ENCODE results near the gene SLC39A13. TPM values are rescaled to one million over a fixed set of nuclear protein-coding genes. Genes with fewer than 3 reads are reported as not detected.

SLC39A13 gene
- total RNA-seq, 1 donor from 2014 or later = 18.2 TPM

DNA sequence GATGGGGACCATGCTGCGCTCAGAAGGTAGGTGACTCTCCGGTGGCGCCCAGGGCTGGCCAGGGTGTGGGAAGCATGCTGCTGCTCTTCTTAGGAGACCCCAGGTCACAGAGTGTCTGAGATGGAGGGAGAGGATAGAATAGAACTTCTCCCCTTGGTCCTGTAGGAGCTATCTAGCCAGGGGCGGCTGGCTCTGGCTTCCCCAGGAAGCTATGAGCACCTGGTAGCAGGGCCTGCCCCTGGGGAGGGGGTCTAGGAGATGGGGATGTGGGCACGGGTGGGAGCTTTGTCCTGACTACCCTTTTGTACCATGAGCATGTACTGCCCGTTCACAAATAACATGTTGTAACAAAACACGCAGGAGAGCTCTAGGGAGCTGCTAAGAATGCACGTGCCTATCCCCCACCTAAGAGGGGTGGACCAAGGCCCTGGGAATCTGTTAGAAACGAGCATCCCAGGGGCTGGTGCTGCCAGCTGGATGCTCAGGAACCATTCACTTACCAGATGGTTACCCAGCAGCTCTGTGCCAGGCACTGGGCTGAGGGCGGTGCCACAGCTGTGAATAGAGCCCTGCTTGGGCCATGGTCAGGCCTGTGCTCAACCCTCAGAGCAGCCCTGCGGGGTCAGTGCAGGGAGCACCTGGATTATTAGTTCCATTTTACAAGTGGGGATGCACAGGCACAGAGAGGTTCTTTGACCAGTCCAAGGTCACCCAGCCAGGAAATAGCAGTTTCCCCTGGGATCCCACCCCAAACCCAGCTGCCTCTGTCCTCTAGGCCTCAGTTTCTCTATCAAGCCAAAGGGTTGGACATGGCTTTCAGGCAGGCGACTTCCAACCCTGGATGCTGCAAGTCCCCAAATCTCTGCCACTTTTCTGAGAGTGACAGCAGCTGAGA, 2.2 kb downstream of the SLC39A13 start:
- FAIRE-seq (no peak), DNase-seq (ENCODE audit: low read depth) (no peak)
- Histone ChIP-seq H3K27me3 (ENCODE audit: control insufficient read depth, insufficient read depth, low read length) (no peaks in the 10 kb centered on the region), H3K36me3 (ENCODE audit: control insufficient read depth, insufficient read depth, low read length) (peaks cover 27% of the 10 kb centered on the region), H3K4me3 (ENCODE audit: low read depth, low read length) (no peak overlapping the region)
- TF ChIP-seq, protein P1, sequence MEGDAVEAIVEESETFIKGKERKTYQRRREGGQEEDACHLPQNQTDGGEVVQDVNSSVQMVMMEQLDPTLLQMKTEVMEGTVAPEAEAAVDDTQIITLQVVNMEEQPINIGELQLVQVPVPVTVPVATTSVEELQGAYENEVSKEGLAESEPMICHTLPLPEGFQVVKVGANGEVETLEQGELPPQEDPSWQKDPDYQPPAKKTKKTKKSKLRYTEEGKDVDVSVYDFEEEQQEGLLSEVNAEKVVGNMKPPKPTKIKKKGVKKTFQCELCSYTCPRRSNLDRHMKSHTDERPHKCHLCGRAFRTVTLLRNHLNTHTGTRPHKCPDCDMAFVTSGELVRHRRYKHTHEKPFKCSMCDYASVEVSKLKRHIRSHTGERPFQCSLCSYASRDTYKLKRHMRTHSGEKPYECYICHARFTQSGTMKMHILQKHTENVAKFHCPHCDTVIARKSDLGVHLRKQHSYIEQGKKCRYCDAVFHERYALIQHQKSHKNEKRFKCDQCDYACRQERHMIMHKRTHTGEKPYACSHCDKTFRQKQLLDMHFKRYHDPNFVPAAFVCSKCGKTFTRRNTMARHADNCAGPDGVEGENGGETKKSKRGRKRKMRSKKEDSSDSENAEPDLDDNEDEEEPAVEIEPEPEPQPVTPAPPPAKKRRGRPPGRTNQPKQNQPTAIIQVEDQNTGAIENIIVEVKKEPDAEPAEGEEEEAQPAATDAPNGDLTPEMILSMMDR (IDR thresholded peaks at IDR 0.05; ENCODE audit: insufficient read depth, low read length, severe bottlenecking) = no peak

DNA sequence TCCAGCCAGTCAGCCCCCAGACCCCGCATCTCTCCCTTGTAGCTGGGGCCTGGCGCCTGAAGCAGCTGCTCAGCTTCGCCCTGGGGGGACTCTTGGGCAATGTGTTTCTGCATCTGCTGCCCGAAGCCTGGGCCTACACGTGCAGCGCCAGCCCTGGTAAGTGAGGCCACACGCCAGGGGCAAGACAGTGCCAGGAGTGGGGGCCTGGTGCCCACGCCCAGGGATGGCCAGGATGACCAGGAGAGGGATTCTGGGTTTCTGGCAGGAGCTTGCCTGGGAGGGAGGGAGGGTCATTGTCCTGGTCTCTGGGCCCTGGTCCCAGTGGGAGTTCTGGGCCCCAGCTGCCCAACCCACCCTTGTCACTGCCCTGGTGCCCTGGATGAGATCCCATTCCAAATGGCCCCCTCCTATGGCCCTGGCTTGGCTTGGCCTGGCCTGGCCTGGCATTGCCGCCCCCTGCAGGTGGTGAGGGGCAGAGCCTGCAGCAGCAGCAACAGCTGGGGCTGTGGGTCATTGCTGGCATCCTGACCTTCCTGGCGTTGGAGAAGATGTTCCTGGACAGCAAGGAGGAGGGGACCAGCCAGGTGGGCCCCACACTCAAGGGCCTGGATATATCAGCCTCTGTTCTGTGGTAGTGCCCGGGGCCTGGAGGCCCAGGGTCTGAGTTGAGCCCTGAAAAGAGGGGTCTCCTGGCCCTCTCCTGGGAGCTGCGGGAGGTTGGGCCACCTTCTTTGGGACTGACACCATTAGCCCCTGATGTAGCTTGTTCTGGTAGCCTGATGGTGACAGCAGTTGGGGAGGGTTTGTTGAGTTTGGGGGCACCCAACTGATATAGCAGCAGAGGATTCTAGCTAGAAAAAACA, 3.7 kb downstream of the SLC39A13 start:
- no peak for DNase-seq (ENCODE audit: low read depth)
- no peak for FAIRE-seq
- TF ChIP-seq, protein P1 (IDR thresholded peaks at IDR 0.05; ENCODE audit: insufficient read depth, low read length, severe bottlenecking) = peak; percentile 81
- peaks cover 29% of the 10 kb centered on the region for H3K36me3 ChIP-seq (ENCODE audit: control insufficient read depth, insufficient read depth, low read length)
- H3K4me3 ChIP-seq (ENCODE audit: low read depth, low read length) = no peak overlapping the region
- no peaks in the 10 kb centered on the region for H3K27me3 ChIP-seq (ENCODE audit: control insufficient read depth, insufficient read depth, low read length)

DNA sequence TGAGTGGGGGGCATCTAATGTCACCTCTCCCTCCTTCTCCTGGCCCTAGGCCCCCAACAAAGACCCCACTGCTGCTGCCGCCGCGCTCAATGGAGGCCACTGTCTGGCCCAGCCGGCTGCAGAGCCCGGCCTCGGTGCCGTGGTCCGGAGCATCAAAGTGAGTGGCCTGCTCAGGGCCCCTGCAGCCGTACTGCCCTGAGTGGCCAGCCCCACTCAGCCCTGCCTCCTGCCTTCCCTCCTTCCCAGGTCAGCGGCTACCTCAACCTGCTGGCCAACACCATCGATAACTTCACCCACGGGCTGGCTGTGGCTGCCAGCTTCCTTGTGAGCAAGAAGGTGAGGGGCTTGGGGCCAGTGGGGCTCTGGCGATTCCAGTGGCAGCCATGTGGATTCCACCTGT, 5.0 kb downstream of the SLC39A13 start:
- no peak for DNase-seq (ENCODE audit: low read depth)
- no peak for FAIRE-seq
- Histone ChIP-seq H3K36me3 (ENCODE audit: control insufficient read depth, insufficient read depth, low read length) (peaks cover 33% of the 10 kb centered on the region), H3K27me3 (ENCODE audit: control insufficient read depth, insufficient read depth, low read length) (no peaks in the 10 kb centered on the region), H3K4me3 (ENCODE audit: low read depth, low read length) (no peak overlapping the region)
- TF ChIP-seq, protein P1 (IDR thresholded peaks at IDR 0.05; ENCODE audit: insufficient read depth, low read length, severe bottlenecking) = no peak

DNA sequence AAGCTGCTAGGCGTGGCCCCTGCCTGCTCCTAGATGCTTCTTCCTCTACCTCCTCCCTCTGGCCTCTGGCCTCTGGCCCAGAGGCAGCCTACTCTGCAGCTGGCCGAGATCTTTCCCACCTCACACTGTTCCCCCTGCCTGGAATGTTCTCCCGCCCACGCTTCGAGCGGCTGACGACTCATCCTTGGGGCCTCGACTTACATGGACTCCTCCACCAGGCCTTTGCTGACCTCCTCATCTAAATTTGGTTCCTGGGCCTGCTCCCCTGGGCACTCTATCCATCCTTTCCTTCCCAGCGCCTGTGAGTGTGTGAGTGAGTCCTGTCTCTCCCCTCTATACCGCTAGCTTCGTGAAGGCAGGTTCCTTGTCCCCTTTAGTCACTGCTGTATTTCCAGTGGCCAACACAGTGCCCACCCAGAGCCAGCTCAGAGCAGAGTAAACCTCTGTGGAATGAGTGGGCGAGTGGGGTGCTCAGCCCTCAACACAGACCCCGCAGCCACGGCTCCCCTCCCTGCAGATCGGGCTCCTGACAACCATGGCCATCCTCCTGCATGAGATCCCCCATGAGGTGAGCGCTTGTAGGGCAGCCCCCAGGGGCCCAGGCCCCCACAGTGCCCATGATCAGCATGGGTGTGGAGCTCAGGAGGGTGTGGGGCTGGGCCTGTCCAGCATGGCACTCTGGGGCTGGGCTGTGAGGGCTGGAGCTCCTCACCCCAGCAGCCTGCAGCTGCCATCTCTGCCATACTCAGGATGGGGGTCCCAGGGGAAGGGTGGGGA, 5.7 kb downstream of the SLC39A13 start:
- peaks cover 41% of the 10 kb centered on the region for H3K36me3 ChIP-seq (ENCODE audit: control insufficient read depth, insufficient read depth, low read length)
- no peak for DNase-seq (ENCODE audit: low read depth)
- no peaks in the 10 kb centered on the region for H3K27me3 ChIP-seq (ENCODE audit: control insufficient read depth, insufficient read depth, low read length)
- TF ChIP-seq, protein P1 (IDR thresholded peaks at IDR 0.05; ENCODE audit: insufficient read depth, low read length, severe bottlenecking) = no peak
- no peak overlapping the region for H3K4me3 ChIP-seq (ENCODE audit: low read depth, low read length)
- FAIRE-seq = peak; percentile 7

DNA sequence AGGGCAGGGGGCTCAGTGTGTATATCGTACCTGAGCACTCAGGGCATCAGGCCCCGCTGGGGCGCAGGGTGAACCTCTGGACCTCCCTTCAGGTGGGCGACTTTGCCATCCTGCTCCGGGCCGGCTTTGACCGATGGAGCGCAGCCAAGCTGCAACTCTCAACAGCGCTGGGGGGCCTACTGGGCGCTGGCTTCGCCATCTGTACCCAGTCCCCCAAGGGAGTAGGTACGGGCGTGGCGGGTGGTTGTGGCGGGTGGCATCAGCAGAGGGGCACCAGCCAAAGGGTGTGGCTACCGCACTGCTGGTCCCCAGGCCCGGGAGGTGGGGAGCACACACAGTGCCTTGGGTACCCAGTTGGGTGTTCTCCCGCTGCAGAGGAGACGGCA, 6.3 kb downstream of the SLC39A13 start:
- H3K36me3 ChIP-seq (ENCODE audit: control insufficient read depth, insufficient read depth, low read length) = peaks cover 43% of the 10 kb centered on the region
- H3K4me3 ChIP-seq (ENCODE audit: low read depth, low read length) = no peak overlapping the region
- H3K27me3 ChIP-seq (ENCODE audit: control insufficient read depth, insufficient read depth, low read length) = no peaks in the 10 kb centered on the region
- DNase-seq (ENCODE audit: low read depth) = no peak
- TF ChIP-seq, protein P1 (IDR thresholded peaks at IDR 0.05; ENCODE audit: insufficient read depth, low read length, severe bottlenecking) = no peak
- no peak for FAIRE-seq
